ENCODE results near the gene RBM14. TPM values are rescaled to one million over a fixed set of nuclear protein-coding genes. Genes with fewer than 3 reads are reported as not detected.

Gene RBM14
- total and polyA plus RNA-seq, 9 of the 15 experiments (the other 6 are each of a cell fraction or from before 2014, with no cell fraction given) = 5.5 to 131 (median 42.6) TPM

DNA sequence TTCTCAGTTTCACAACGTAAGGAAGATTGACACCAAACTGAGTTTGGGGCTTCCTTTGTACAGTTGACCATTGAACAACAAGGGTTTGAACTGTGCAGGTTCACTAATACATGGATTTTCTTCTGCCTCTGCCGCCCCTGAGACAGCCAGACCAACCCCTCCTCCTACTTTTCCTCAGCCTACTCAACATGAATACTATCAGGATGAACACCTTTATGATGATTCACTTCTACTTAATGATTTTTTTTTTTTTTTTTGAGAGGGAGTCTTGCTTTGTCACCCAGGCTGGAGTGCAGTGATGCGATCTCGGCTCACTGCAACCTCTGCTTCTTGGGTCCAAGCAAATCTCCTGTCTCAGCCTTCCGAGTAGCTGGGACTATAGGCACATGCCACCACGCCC, 36.7 kb downstream of the RBM14 start (continued):
- TF ChIP-seq BCLAF1 (IDR thresholded peaks at IDR 0.05; ENCODE audit: borderline replicate concordance in 1 of 2, control insufficient read depth in 1 of 2, low read depth in 2 of 2, low read length in 1 of 2) (no peak), ELF2 (CRISPR knock-in tag; IDR thresholded peaks at IDR 0.05) (no peak), PYGO2 (tag; IDR thresholded peaks at IDR 0.05) (no peak), MAFF (IDR thresholded peaks at IDR 0.05; ENCODE audit: low read length) (no peak), ZNF696 (CRISPR knock-in tag; conservative IDR thresholded peaks at IDR 0.05) (no peak), CBFA2T2 (conservative IDR thresholded peaks at IDR 0.05) (peak; percentile 69), SIN3A (IDR thresholded peaks at IDR 0.05; ENCODE audit: borderline replicate concordance in 2 of 2, control insufficient read depth in 1 of 2, low read depth in 2 of 2, low read length in 2 of 2) (no peak), MTA2 (IDR thresholded peaks at IDR 0.05; ENCODE audit: low read depth) (peak; percentile 30; the same call in 1 of the 2 replicates), SNRNP70 (optimal IDR thresholded peaks at IDR 0.05; ENCODE audit: low read depth, low read length) (no peak), TAL1 (IDR thresholded peaks at IDR 0.05) (peak; percentile 59), HDAC1 (IDR thresholded peaks at IDR 0.05) (no peak), NKRF (IDR thresholded peaks at IDR 0.05; ENCODE audit: borderline replicate concordance) (no peak), HNRNPL (IDR thresholded peaks at IDR 0.05; ENCODE audit: low read depth, low read length) (no peak), POLR3A (IDR thresholded peaks at IDR 0.05; ENCODE audit: borderline replicate concordance, extremely low read depth, insufficient read depth, insufficient read length) (no peak), TCF3 (CRISPR knock-in tag; IDR thresholded peaks at IDR 0.05) (peak; percentile 62; the same call in 1 of the 2 replicates)
- TF ChIP-seq, protein P1, sequence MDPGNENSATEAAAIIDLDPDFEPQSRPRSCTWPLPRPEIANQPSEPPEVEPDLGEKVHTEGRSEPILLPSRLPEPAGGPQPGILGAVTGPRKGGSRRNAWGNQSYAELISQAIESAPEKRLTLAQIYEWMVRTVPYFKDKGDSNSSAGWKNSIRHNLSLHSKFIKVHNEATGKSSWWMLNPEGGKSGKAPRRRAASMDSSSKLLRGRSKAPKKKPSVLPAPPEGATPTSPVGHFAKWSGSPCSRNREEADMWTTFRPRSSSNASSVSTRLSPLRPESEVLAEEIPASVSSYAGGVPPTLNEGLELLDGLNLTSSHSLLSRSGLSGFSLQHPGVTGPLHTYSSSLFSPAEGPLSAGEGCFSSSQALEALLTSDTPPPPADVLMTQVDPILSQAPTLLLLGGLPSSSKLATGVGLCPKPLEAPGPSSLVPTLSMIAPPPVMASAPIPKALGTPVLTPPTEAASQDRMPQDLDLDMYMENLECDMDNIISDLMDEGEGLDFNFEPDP (CRISPR knock-in tag; IDR thresholded peaks at IDR 0.05) = no peak
- TF ChIP-seq, protein P2, sequence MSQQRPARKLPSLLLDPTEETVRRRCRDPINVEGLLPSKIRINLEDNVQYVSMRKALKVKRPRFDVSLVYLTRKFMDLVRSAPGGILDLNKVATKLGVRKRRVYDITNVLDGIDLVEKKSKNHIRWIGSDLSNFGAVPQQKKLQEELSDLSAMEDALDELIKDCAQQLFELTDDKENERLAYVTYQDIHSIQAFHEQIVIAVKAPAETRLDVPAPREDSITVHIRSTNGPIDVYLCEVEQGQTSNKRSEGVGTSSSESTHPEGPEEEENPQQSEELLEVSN (IDR thresholded peaks at IDR 0.05; ENCODE audit: borderline replicate concordance in 1 of 2, extremely low read depth in 1 of 2, insufficient read depth in 1 of 2, insufficient read length in 1 of 2, low read depth in 1 of 2, low read length in 1 of 2, poor library complexity in 1 of 2, severe bottlenecking in 1 of 2) = no peak
- TF ChIP-seq, protein P3, sequence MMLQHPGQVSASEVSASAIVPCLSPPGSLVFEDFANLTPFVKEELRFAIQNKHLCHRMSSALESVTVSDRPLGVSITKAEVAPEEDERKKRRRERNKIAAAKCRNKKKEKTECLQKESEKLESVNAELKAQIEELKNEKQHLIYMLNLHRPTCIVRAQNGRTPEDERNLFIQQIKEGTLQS (IDR thresholded peaks at IDR 0.05) = peak; percentile 63
- TF ChIP-seq, protein P3 (CRISPR knock-in tag; conservative IDR thresholded peaks at IDR 0.05) = no peak

Data from K562 (cell line).